Measurements from ENCODE around the gene NPRL2.

The NPRL2 gene

GRCh38 chr3:50350527-50351322 is at the start of gene NPRL2, which contains the start of gene CYB561D2:
Gene NPRL2, minus strand, starts transcription at chr3:50350775. Its CDS starts 123 bp downstream, at chr3:50350652.
Gene CYB561D2, plus strand, starts transcription at chr3:50350862. Its CDS starts 572 bp downstream, at chr3:50351434.
- H3K9me3 ChIP-seq (ENCODE audit: control insufficient read depth, low read length): no peaks in the 10 kb centered on the region
- no peaks in the 10 kb centered on the region for H3K27me3 ChIP-seq (ENCODE audit: control insufficient read depth, insufficient read depth, low read length)
- peak within 1 kb of the TSS; percentile 77 for H3K9ac ChIP-seq (ENCODE audit: low read length)
- peaks cover 8% of the 10 kb centered on the region for H3K36me3 ChIP-seq (ENCODE audit: control insufficient read depth, insufficient read depth, low read length)
- H3K4me1 ChIP-seq (ENCODE audit: control insufficient read depth, insufficient read depth, low read length): peaks cover 44% of the 10 kb centered on the region
- peak within 1 kb of the TSS; percentile 91 for H3K4me3 ChIP-seq (ENCODE audit: low read length)

DNA sequence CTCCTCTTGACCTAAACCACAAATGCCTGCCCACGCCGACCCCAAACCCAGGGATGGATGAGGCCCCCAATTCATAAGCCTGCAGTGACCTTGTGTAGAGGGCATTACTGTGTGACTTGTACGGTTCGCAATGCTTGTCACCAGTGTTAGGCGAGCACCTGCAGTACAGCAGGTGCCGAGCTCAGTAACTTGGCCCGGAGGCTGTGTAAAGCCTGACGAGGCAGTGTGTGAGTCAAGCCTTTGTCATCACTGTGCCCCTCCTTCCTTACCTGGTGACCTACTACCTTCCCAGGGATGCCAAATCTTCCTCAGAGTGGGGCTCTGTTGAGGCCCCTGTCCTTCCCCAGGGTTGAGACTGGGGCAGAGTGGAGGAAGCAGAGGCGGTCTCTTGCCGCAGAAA is 45.9 kb upstream of the NPRL2 start:
- H3K36me3 ChIP-seq (ENCODE audit: control insufficient read depth, insufficient read depth, low read length): no peaks in the 10 kb centered on the region
- no peak overlapping the region for H3K4me3 ChIP-seq (ENCODE audit: low read length)
- H3K9me3 ChIP-seq (ENCODE audit: control insufficient read depth, low read length): no peaks in the 10 kb centered on the region
- peaks cover 25% of the 10 kb centered on the region for H3K4me1 ChIP-seq (ENCODE audit: control insufficient read depth, insufficient read depth, low read length)
- H3K27me3 ChIP-seq (ENCODE audit: control insufficient read depth, insufficient read depth, low read length): no peaks in the 10 kb centered on the region
- no peak overlapping the region for H3K9ac ChIP-seq (ENCODE audit: low read length)

DNA sequence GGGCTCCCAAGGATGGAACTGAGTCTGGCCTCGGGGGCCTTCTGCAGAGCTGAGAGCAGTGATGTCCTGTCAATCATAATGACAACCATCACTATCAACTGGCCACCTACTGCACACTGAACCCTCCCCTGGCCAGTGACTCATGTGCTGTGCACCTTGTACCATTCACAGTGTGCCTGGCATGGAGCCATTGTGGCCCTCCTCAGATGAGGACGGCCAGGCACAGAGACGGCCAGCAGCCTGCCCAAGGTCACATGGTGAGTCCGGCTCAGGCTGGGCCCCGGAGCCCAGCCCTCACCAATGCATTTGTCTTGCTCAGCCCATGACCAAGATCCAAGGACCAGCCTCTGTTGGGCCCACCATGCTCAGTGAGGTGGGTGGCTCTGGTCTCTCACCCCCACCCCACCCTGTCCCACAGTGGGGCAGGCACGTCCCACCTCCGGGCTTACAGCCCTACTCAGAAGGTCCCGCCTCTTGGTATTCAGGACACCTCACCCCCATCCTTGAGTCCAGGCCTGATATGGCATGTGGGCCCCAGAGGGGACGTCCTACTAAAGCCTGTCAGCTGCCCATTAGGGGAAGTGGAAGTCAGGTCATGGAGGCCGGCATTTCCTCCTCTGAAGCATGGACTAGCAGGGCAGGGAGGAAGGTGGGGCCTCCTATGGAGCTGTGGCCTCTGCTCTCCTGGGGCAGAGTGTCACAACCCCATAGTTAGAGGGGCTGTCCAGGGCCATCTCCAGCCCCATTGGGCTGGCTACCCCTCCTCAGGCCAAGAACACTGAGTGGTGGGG is 44.7 kb upstream of the NPRL2 start:
- Histone ChIP-seq H3K4me3 (ENCODE audit: low read length) (no peak overlapping the region), H3K9ac (ENCODE audit: low read length) (no peak overlapping the region), H3K4me1 (ENCODE audit: control insufficient read depth, insufficient read depth, low read length) (peaks cover 37% of the 10 kb centered on the region), H3K27me3 (ENCODE audit: control insufficient read depth, insufficient read depth, low read length) (no peaks in the 10 kb centered on the region), H3K36me3 (ENCODE audit: control insufficient read depth, insufficient read depth, low read length) (no peaks in the 10 kb centered on the region), H3K9me3 (ENCODE audit: control insufficient read depth, low read length) (no peaks in the 10 kb centered on the region)

- Histone ChIP-seq H3K27me3 (ENCODE audit: control insufficient read depth, insufficient read depth, low read length) (no peaks in the 10 kb centered on the region), H3K4me1 (ENCODE audit: control insufficient read depth, insufficient read depth, low read length) (peaks cover 39% of the 10 kb centered on the region), H3K9me3 (ENCODE audit: control insufficient read depth, low read length) (no peaks in the 10 kb centered on the region), H3K4me3 (ENCODE audit: low read length) (no peak overlapping the region), H3K36me3 (ENCODE audit: control insufficient read depth, insufficient read depth, low read length) (no peaks in the 10 kb centered on the region), H3K9ac (ENCODE audit: low read length) (no peak overlapping the region)
Measured at GRCh38 chr3:50393061-50393460, 42.5 kb upstream of the NPRL2 start.

GRCh38 chr3:50392101-50392715 is 41.6 kb upstream of the NPRL2 start:
- no peaks in the 10 kb centered on the region for H3K36me3 ChIP-seq (ENCODE audit: control insufficient read depth, insufficient read depth, low read length)
- peaks cover 39% of the 10 kb centered on the region for H3K4me1 ChIP-seq (ENCODE audit: control insufficient read depth, insufficient read depth, low read length)
- no peak overlapping the region for H3K9ac ChIP-seq (ENCODE audit: low read length)
- no peaks in the 10 kb centered on the region for H3K27me3 ChIP-seq (ENCODE audit: control insufficient read depth, insufficient read depth, low read length)
- H3K4me3 ChIP-seq (ENCODE audit: low read length): no peak overlapping the region
- H3K9me3 ChIP-seq (ENCODE audit: control insufficient read depth, low read length): no peaks in the 10 kb centered on the region

DNA sequence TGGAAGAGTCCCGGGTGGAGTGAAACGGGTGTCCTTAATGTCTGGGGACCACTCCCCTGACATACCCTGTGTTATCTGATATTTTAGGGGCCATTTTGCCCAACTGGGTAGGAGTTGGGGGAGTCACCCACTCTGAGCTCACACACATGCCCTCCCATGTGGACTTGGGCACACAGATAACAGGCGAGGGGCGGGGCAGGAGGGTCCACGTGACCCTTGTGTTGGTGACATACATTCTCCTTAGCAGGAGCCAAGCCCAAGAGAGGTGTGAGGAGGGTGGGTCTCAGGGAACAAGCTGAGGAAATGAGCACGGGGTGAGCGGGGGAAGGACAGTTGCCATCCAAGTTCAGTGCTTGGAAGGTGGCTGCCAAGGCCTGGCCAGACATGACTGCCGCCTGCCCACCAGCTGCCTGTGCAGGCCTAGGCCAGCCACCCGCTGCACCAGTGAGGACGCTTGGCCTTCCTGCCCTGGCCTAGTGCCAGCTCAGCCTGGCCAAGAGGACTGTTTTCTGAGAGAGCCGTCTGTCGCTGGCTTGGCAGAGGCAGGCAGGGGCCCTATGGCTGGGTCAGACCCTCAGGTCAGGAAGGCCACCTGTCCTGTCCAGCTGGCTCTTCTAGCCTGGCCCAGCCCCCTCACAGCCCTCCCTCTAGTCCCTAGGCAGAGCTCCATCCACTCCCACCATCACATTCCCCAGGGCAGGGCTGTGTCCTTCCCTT is 40.1 kb upstream of the NPRL2 start:
- H3K36me3 ChIP-seq (ENCODE audit: control insufficient read depth, insufficient read depth, low read length): no peaks in the 10 kb centered on the region
- H3K4me1 ChIP-seq (ENCODE audit: control insufficient read depth, insufficient read depth, low read length): peaks cover 32% of the 10 kb centered on the region
- H3K27me3 ChIP-seq (ENCODE audit: control insufficient read depth, insufficient read depth, low read length): no peaks in the 10 kb centered on the region
- H3K9ac ChIP-seq (ENCODE audit: low read length): no peak overlapping the region
- no peak overlapping the region for H3K4me3 ChIP-seq (ENCODE audit: low read length)
- H3K9me3 ChIP-seq (ENCODE audit: control insufficient read depth, low read length): no peaks in the 10 kb centered on the region

- H3K4me3 ChIP-seq (ENCODE audit: low read length): no peak overlapping the region
- no peak overlapping the region for H3K9ac ChIP-seq (ENCODE audit: low read length)
- no peaks in the 10 kb centered on the region for H3K9me3 ChIP-seq (ENCODE audit: control insufficient read depth, low read length)
- H3K4me1 ChIP-seq (ENCODE audit: control insufficient read depth, insufficient read depth, low read length): peaks cover 24% of the 10 kb centered on the region
- H3K36me3 ChIP-seq (ENCODE audit: control insufficient read depth, insufficient read depth, low read length): no peaks in the 10 kb centered on the region
- H3K27me3 ChIP-seq (ENCODE audit: control insufficient read depth, insufficient read depth, low read length): no peaks in the 10 kb centered on the region
Measured at GRCh38 chr3:50389414-50389767, 38.8 kb upstream of the NPRL2 start.

DNA sequence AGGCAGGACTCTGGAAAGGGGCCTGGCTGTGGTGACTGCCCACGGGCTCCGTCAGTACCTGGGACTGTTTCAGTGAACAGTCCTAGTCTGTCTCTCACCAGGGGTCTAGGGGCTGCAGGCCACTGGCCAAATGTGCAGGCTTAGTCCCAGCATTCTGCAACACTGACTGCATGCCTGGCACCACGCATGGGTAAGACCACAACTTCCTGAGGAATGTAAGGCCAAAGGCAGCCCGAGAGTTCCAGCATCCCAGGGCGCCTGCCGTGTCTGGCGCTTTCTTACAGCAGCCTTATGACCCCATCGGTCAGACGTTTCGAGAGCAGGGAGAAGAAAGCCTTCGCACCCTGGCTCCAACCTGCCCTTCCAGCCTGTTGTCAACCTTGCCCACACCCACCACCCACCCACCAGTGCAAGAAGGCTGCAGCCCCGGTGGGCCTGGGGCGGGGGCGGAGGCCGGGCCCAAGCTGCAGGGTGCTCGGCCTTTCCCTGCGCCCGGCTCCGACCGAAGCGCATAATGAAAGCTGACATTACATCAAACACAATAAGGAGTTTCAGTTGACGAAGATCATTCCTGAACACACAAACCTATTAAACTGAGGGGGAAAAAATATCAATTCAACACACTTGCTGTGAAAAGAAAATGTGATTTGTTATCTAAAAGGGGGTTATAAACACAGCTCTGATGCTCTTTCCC is 38.3 kb upstream of the NPRL2 start:
- H3K9me3 ChIP-seq (ENCODE audit: control insufficient read depth, low read length): no peaks in the 10 kb centered on the region

DNA sequence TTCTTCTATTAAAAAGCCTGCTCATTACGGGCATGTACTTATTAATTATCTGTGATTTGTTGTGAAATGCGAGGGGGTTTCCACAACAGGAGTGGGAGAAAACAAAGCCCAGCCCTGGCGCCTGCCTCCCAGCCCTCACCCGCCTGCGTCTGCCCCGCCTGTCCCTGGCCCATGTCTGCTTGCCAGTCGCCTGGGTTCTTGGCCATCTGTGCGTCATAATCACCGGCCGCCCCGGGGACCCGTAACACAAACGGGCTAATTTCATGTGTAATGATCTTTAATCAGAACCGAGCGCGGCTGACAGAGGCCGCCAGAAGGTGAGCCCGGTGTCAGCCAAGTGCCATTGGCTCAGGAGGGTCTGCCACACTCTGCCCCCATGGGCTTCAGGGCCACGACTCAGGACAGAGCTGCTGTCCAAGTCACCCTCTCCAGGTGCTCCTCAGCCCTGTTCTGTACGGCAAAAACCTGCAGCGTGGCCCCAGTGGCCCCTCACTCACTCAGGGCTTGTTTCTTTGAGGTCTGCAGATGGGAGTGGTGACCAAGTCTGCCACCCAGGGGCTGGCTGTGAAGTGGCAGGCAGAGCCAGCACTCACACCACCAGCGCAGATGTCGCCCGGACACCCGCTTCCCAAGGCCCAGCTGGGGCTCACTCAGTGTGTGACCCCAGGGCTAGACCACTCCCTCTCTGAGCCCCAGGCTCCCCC is 37.6 kb upstream of the NPRL2 start:
- Histone ChIP-seq H3K4me3 (ENCODE audit: low read length) (no peak overlapping the region), H3K9me3 (ENCODE audit: control insufficient read depth, low read length) (no peaks in the 10 kb centered on the region), H3K36me3 (ENCODE audit: control insufficient read depth, insufficient read depth, low read length) (no peaks in the 10 kb centered on the region), H3K27me3 (ENCODE audit: control insufficient read depth, insufficient read depth, low read length) (no peaks in the 10 kb centered on the region), H3K9ac (ENCODE audit: low read length) (no peak overlapping the region), H3K4me1 (ENCODE audit: control insufficient read depth, insufficient read depth, low read length) (peaks cover 24% of the 10 kb centered on the region)

More for the DNA sequence above, 38.3 kb upstream of the NPRL2 start:
- H3K4me3 ChIP-seq (ENCODE audit: low read length): no peak overlapping the region
- no peak overlapping the region for H3K9ac ChIP-seq (ENCODE audit: low read length)
- no peaks in the 10 kb centered on the region for H3K36me3 ChIP-seq (ENCODE audit: control insufficient read depth, insufficient read depth, low read length)
- no peaks in the 10 kb centered on the region for H3K27me3 ChIP-seq (ENCODE audit: control insufficient read depth, insufficient read depth, low read length)
- H3K4me1 ChIP-seq (ENCODE audit: control insufficient read depth, insufficient read depth, low read length): peaks cover 24% of the 10 kb centered on the region

- H3K9ac ChIP-seq (ENCODE audit: low read length): no peak overlapping the region
- no peaks in the 10 kb centered on the region for H3K36me3 ChIP-seq (ENCODE audit: control insufficient read depth, insufficient read depth, low read length)
- no peaks in the 10 kb centered on the region for H3K9me3 ChIP-seq (ENCODE audit: control insufficient read depth, low read length)
- H3K4me3 ChIP-seq (ENCODE audit: low read length): no peak overlapping the region
- peaks cover 10% of the 10 kb centered on the region for H3K4me1 ChIP-seq (ENCODE audit: control insufficient read depth, insufficient read depth, low read length)
- H3K27me3 ChIP-seq (ENCODE audit: control insufficient read depth, insufficient read depth, low read length): no peaks in the 10 kb centered on the region
Measured at GRCh38 chr3:50385754-50386153, 35.2 kb upstream of the NPRL2 start.

DNA sequence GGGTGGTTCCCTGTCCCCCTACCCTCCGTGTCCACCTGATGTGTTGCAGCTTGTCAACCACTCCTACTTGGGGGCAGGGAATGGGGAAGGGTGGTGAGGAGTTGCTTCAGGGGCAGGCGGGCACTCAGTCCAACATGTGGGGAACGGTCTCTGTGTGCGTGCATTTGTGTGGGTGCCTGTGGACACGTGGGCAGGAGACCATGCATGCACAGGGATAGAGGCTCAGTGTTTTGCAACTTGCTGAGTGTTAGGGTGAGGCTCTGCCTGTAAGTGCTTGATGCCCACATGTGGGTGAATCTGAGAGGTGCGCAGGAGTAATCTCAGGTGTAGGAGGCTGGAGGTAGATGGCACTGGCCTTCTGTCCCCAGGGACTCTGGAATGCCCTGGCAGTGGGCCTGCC is 33.2 kb upstream of the NPRL2 start:
- Histone ChIP-seq H3K9ac (ENCODE audit: low read length) (no peak overlapping the region), H3K36me3 (ENCODE audit: control insufficient read depth, insufficient read depth, low read length) (no peaks in the 10 kb centered on the region), H3K4me3 (ENCODE audit: low read length) (no peak overlapping the region), H3K9me3 (ENCODE audit: control insufficient read depth, low read length) (no peaks in the 10 kb centered on the region), H3K4me1 (ENCODE audit: control insufficient read depth, insufficient read depth, low read length) (peaks cover 3% of the 10 kb centered on the region), H3K27me3 (ENCODE audit: control insufficient read depth, insufficient read depth, low read length) (no peaks in the 10 kb centered on the region)
